Mesenteric fat pad (tissue), 1 donor: ENCODE measurements around the gene PIP4K2A. TPM values are rescaled to one million over a fixed set of nuclear protein-coding genes. Genes with fewer than 3 reads are reported as not detected.
"Not testable (repeated sequence)": the region's sequence is repeated elsewhere in the genome, so short reads cannot be mapped to it uniquely, and the experiment has no call there.

Source experiments
- DNase-seq: peaks from one replicate; pipeline ENCODE4 v3.0.0-alpha.2; 2020; ENCODE audit warnings: low spot score
- total RNA-seq: library from RNA; stranded (reverse); fragmentation: NEBNext Ultra II Directional; extraction: Animal tissue kit (Norgen Biotek cat#: 25700); gene quantifications from one replicate; pipeline ENCODE4 v1.2.1, GENCODE V29; 2021
- donor health status: DM: yes; HTN: yes; CAD: no.

Gene PIP4K2A
- total RNA-seq, 1 donor from 2014 or later = 49.6 TPM

- no peak for DNase-seq
Measured at GRCh38 chr10:22527520-22527919, 186.9 kb downstream of the PIP4K2A start.

DNA sequence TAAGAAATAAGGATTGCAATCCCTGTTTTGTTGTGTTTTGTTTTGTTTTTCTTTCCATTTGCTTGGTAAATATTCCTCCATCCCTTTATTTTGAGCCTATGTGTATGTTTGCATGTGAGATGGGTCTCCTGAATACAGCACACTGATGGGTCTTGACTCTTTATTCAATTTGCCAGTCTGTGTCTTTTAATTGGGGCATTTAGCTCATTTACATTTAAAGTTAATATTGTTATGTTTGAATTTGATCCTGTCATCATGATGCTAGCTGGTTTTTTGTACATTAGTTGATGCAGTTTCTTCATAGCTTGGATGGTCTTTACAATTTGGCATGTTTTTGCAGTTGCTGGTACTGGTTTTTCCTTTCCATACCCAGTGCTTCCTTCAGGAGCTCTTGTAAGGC lies 190.0 kb downstream of the PIP4K2A start:
- not testable (repeated sequence) for DNase-seq

DNA sequence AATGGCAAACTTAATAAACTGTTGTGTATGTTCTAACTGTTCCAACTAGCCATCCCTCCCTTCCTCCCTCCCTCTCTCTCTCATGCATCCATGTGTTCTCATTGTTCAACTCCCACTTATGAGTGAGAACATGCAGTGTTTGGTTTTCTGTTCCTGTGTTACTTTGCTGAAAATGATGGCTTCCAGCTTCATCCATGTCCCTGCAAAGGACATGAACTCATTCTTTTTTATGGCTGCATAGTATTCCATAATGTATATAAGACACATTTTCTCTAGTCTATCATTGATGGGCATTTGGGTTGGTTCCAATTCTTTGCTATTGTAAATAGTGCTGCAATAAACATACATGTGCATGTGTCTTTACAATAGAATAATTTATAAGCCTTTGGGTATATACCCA lies 193.7 kb downstream of the PIP4K2A start:
- not testable (repeated sequence) for DNase-seq

- DNase-seq = no peak
Measured at GRCh38 chr10:22518167-22518724, 196.1 kb downstream of the PIP4K2A start.

DNA sequence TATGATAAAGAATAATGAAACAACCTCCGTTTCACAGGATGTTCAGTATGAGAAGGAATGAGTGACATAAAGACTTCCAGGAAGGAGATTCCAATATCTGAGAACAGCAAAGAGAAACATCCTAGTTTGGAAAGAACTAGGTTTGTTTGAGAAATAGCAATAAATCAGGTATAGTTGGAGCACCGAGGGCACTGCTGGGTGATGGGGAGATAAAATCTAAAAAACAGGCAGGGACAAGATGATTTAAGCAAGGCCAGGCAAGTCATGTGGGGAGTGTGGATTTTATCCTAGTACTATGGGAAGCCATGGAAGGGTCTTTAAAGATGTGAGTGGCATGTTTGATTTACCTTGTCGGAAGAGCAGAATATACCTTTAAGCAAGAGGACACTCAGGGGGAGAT lies 199.4 kb downstream of the PIP4K2A start:
- DNase-seq = no peak

GRCh38 chr10:22514414-22514758 lies 200.0 kb downstream of the PIP4K2A start:
- DNase-seq = not testable (repeated sequence)

DNA sequence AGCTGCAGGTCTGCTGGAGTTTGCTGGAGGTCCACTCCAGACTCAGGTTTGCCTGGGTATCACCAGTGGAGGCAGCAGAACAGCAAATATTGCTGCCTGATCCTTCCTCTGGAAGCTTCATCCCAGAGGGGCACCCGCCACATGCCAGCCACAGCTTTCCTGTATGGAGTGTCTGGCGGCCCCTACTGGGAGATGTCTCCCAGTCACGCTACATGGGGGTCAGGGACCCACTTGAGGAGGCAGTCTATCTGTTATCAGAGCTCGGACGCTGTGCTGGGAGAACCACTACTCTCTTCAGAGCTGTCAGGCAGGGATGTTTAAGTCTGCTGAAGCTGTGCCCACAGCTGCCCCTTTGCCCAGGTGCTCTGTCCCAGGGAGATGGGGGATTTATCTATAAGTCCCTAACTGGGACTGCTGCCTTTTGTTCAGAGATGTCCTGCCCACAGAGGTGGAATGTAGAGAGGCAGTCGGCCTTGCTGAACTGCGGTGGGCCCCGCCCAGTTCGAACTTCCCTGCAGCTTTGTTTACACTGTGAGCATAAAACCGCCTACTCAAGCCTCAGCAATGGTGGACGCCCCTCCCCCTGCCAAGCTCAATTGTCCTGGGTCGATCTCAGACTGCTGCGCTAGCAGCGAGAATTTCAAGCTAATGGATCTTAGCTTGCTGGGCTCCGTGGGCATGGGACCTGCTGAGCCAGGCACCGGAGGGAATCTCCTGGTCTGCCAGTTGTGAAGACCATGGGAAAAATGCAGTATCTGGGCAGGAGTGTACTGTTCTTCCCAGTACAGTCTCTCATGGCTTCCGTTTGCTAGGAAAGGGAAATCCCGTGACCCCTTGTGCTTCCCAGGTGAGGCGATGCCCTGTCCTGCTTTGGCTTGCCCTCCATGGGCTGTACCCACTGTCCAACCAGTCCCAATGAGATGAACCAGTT lies 200.6 kb downstream of the PIP4K2A start:
- not testable (repeated sequence) for DNase-seq

DNA sequence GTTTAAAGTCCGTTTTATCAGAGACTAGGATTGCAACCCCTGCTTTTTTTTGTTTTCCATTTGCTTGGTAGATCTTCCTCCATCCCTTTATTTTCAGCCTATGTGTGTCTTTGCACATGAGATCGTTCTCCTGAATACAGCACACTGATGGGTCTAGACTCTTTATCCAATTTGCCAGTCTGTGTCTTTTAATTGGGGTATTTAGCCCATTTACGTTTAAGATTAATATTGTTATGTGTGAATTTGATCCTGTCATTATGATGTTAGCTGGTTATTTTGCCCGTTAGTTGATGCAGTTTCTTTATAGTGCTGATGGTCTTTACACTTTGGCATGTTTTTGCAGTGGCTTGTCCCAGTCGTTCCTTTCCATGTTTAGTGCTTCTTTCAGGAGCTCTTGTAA lies 202.4 kb downstream of the PIP4K2A start:
- DNase-seq = not testable (repeated sequence)

GRCh38 chr10:22508214-22508613 lies 206.2 kb downstream of the PIP4K2A start:
- not testable (repeated sequence) for DNase-seq

- DNase-seq = no peak
Measured at GRCh38 chr10:22505911-22506685, 208.3 kb downstream of the PIP4K2A start.

DNA sequence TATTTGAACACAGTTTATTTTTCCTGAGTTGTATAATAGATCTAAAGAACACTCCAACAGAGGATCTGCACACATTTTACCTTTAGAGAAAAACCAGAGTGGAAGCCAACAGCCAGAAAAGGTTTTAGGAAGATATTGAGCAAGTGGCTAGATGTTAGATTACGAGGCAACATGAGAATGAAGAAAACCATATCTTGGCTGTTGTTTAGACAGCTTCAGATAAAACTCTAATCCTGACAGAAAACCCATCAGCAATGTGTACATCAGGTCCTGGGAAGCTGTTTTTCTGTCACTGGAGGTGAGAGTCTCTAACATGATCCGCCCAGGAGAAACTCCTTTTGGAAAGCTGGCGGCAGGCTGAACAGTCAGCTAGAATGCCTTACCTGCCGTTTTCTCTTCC lies 209.6 kb downstream of the PIP4K2A start:
- no peak for DNase-seq

DNA sequence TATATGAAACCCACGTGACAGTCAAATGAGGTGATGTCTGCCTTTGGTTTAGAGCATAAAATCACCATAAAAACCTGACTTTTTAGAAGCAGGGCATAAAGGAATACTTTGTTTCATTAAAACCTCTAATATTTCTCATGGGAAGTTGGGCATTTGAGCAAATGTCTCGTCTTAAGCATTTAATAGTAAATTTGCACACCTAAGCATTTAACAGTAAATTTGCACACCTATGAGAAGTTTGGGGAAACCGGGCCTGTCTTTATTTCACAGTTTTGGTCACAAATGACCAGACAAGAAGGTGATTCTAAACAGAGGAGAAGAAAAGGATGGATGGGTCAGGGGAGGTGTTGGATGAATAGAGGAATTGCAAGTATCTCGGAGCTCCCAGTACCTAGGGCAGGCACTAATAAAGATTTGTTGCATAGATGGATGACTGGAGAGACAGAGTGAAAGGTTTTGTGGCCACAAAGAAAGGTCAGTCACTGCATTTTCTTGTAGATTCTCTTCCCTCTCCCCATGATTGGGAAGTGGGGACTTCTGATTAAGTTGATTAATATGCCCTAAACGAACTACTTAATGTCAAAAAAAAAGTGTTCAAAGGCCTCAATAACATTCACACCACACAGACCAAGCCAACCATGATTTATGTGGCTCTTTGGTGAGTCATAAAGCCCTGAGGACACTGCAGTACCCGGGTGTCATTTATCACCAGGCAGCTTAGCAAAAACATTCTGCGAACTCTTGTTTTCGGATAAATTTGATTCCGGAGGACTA lies 210.9 kb downstream of the PIP4K2A start:
- no peak for DNase-seq

DNA sequence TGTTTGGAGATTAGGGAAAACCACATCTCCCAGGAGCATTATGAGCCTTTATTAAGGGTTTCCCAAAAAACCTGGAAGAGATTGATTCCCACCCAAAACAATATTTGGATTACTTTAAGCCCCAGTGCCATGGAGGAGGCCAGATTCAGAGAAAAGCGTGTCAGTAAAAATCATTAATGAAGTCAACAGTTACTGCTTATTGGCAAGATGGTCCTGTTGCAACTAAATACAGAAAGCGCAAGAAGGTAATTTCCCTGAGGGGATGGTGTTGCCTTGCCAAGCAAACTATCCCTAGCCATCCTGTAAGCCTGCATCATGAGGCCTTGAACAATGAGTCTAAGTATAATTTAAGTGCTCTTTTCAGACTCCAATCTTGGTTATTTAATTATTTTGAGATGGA lies 212.5 kb downstream of the PIP4K2A start:
- DNase-seq = no peak

DNA sequence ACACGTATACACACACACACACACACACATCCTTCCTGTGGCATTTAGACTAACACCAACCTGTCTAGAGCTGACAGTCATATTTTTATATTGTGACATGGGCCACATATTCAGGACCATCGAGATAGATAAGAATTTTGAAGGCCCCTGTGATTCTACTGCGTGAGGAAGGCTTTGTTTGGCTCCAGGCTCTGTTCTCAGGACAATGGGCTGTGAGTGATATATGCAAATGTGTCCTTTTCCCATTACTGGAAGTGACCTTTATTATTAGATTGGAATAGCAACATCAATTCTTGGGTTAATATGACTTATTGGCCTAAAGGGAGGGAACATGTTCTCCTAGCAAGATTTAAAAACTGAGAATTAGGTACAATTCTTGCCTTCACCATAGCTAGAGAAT lies 213.0 kb downstream of the PIP4K2A start:
- no peak for DNase-seq

DNA sequence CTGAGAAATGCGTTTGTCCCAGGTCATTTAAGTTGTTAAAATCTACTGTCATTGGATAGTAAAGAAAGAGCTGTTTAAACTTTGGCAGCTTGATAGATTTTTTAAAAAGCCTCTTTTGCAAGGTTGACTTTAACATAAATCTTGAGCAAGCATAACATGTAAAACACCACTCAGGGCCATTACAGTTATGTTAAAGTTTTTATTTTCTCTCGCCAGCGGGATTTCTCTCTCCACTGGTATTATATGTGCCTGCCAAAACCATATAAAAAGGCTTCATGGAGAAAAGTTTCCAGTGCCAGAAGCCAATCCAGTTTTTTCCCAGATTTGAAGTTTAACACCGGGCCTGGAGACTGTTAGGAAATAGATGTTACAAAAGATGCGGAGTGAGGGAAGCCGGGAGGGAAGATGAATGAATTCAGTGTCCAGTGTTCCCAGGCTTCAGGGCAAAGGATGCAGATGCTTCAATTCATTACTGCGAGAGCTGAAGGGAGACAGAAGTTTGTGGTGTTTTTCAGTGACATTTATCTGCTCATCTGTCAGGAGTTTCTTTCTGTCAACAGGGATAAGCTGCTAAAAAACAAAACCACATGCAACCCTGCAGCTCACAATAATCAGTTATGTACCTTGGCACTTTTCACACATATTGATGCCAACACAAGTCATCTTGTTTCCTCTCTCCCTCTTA lies 213.6 kb downstream of the PIP4K2A start:
- no peak for DNase-seq

DNA sequence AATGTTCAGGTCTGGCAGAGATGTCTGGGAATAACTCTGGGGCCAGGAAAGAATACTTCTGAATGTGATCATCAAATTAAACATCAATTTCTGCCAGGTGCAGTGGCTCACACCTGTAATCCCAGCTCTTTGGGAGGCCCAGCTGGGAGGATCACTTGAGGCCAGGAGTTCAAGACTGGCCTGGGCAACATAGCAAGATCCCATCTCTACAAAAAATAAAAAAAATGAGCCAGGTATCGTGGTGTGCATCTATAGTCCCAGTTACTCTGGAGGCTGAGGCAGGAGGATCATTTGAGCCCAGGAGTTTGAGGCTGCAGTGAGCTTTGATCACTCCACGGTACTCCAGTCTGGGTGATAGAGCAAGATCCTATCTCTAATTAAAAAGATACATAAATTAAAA lies 214.4 kb downstream of the PIP4K2A start:
- not testable (repeated sequence) for DNase-seq

DNA sequence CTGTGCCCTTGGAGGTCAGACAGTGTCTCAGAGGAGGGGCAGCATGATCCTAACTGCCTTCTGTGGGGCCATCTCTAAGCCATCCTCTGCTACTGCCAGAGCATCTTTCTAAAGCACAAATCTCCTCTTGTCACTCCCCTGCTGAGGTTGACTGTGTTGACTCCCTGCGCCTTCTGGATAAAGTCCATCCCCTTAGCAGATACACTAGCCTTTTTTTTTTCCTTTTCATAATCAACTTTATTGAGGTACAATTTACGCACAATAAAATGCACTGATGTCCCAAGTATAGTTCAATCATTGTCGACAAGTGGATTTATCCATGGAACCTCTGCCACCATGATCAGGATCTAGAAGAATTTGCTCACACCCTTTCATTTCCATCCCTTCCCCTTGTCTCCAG lies 219.0 kb downstream of the PIP4K2A start:
- no peak for DNase-seq

- no peak for DNase-seq
Measured at GRCh38 chr10:22494007-22494406, 220.4 kb downstream of the PIP4K2A start.

DNA sequence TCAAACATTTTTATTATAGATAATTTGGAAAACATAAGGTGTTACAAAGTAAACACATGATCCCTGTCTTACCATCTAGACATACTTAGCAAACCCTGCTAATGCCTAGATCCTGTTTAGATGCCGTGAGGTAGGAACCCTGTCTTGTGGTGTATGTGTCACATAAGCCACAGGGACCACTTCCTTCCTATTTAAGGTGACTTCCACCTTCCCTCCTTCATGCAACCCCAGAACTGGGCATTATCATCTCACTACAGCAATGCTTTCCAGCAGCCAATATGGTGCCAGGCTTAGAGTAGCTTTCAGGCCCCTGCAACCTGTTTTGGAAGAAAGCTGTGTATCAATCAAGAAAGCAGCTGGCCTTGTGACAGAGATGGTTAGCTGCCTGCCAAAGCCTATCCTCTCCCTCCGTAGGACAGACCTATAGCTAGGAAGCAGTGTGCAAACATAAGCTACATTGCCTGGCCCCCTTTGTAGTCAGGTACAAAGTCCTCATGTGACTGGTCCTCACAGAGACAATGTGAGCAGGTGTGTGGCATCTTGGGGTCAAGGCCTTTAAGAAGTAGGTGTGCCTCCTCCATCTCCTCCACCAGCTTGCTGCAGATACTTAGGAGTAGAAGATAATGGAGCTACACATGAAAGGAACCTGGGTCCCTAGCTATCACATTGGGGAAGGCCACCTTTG lies 222.3 kb downstream of the PIP4K2A start:
- no peak for DNase-seq

- no peak for DNase-seq
Measured at GRCh38 chr10:22491480-22491879, 222.9 kb downstream of the PIP4K2A start.
